ENCODE data around the gene MRPL36. TPM values are rescaled to one million over a fixed set of nuclear protein-coding genes. Genes with fewer than 3 reads are reported as not detected.

Gene MRPL36
- total and polyA plus RNA-seq, 2 of the 4 experiments (the other 2 are of a cell fraction), result 85.9 to 103 TPM

GRCh38 chr5:1824903-1825841 lies 25.5 kb upstream of the MRPL36 start:
- peaks cover 2% of the 10 kb centered on the region; the same call in 1 of the 2 replicates for H3K9me1 ChIP-seq (ENCODE audit: insufficient read depth, low read length)
- ChIA-PET CTCF (no interaction called here), POLR2A (ENCODE audit: unreplicated experiment) (no interaction called here)
- no peak overlapping the region for H3K14ac ChIP-seq (replicated peaks; ENCODE audit: low read depth, low read length)
- no peak overlapping the region for H4K91ac ChIP-seq (ENCODE audit: insufficient read depth, low read depth, low read length)
- peaks cover 26% of the 10 kb centered on the region for H3K36me3 ChIP-seq (ENCODE audit: control insufficient read depth, insufficient read depth, low read length)
- dilution Hi-C loops (cut with HindIII; ENCODE audit: low sequenced_read_pairs, unreplicated experiment) (no loop called here), intact Hi-C loops (cut with micrococcal nuclease) (no loop called here), in situ Hi-C loops (cut with MboI; ENCODE audit: low sequenced_read_pairs) (no loop called here)
- H2BK15ac ChIP-seq (ENCODE audit: low read depth, low read length), result no peak overlapping the region
- no peak overlapping the region for H3K9ac ChIP-seq (ENCODE audit: low read depth, low read length)
- H3K4me1 ChIP-seq (ENCODE audit: control insufficient read depth, insufficient read depth, low read length), result no peaks in the 10 kb centered on the region
- H3K23ac ChIP-seq (ENCODE audit: low read depth, low read length), result no peak overlapping the region
- H3K56ac ChIP-seq (ENCODE audit: extremely low read depth, insufficient read depth, low read length), result no peak overlapping the region
- H3K9me3 ChIP-seq (ENCODE audit: control insufficient read depth, insufficient read depth, low read length), result no peaks in the 10 kb centered on the region
- no peak overlapping the region for H2BK20ac ChIP-seq (ENCODE audit: low read depth, low read length)
- DNase-seq (no peak), ATAC-seq (ENCODE audit: low read depth) (no peak)
- H4K5ac ChIP-seq (ENCODE audit: low read depth, low read length), result no peak overlapping the region
- no peaks in the 10 kb centered on the region for H4K20me1 ChIP-seq (ENCODE audit: insufficient read depth, low read length)
- H3K4ac ChIP-seq (ENCODE audit: low read depth, low read length), result no peak overlapping the region
- H2AK9ac ChIP-seq (replicated peaks; ENCODE audit: low read depth, low read length, poor library complexity), result no peak overlapping the region
- 0 out of 4 replicates have a peak, but pooled peaks cover 0 to 3% of the 10 kb centered on the region in 2 experiments for H3K79me1 ChIP-seq (ENCODE audit: low read depth in 1 of 2, low read length in 2 of 2)
- no peak overlapping the region for H3K4me2 ChIP-seq (ENCODE audit: low read depth, low read length)
- H2BK5ac ChIP-seq (ENCODE audit: low read depth, low read length, poor library complexity, severe bottlenecking), result no peak overlapping the region
- H3K27me3 ChIP-seq (ENCODE audit: control insufficient read depth, insufficient read depth, low read length), result no peaks in the 10 kb centered on the region
- H2AFZ ChIP-seq (replicated peaks; ENCODE audit: low read length, poor library complexity), result no peak overlapping the region
- no peak overlapping the region for H2AK5ac ChIP-seq (ENCODE audit: low read depth, low read length)
- H3K18ac ChIP-seq (ENCODE audit: low read depth, low read length), result no peak overlapping the region
- no peak overlapping the region for H4K8ac ChIP-seq (ENCODE audit: low read depth in 2 of 2, low read length in 2 of 2)
- no peak overlapping the region for H2BK120ac ChIP-seq (ENCODE audit: low read depth, low read length)
- no peak overlapping the region for H3K4me3 ChIP-seq (ENCODE audit: insufficient read depth, low read depth, low read length)
- no TSS peak for BruUV-seq (replicated peaks)
- WGBS, 2 experiments (ENCODE audit: extremely low coverage in 2 of 2, insufficient read length in 1 of 2), result 92% methylated on average over 17 of the region's 27 CpGs; no CpG with 5 or more reads in 1 of the 2 experiments
- no peak overlapping the region for H3K27ac ChIP-seq (ENCODE audit: insufficient read depth, low read length)
- no peak for TF ChIP-seq MXI1 (IDR thresholded peaks at IDR 0.05; ENCODE audit: borderline replicate concordance, low read depth, low read length)
- no peak for TF ChIP-seq CHD1 (IDR thresholded peaks at IDR 0.05; ENCODE audit: low read depth, low read length)
- no peak for TF ChIP-seq USF2 (IDR thresholded peaks at IDR 0.05; ENCODE audit: low read depth, low read length)
- no peak for TF ChIP-seq CEBPB (IDR thresholded peaks at IDR 0.05; ENCODE audit: low read depth, low read length)
- TF ChIP-seq ELK1 (IDR thresholded peaks at IDR 0.05; ENCODE audit: borderline replicate concordance, low read depth, low read length), result no peak
- TF ChIP-seq POLR2A (IDR thresholded peaks at IDR 0.05; ENCODE audit: low read depth, low read length), result no peak
- no peak for TF ChIP-seq RAD21 (IDR thresholded peaks at IDR 0.05; ENCODE audit: low read length)
- no peak for TF ChIP-seq MAFK (IDR thresholded peaks at IDR 0.05; ENCODE audit: low read depth, low read length)
- no peak for TF ChIP-seq BHLHE40 (IDR thresholded peaks at IDR 0.05; ENCODE audit: low read depth, low read length)
- no peak for TF ChIP-seq SMC3 (IDR thresholded peaks at IDR 0.05; ENCODE audit: low read depth, low read length)
- no peak for TF ChIP-seq MAZ (IDR thresholded peaks at IDR 0.05; ENCODE audit: borderline replicate concordance, low read depth, low read length)
- no peak for TF ChIP-seq CTCF (conservative IDR thresholded peaks at IDR 0.05; ENCODE audit: low read depth, low read length)
- TF ChIP-seq RCOR1 (IDR thresholded peaks at IDR 0.05; ENCODE audit: insufficient replicate concordance, low read length), result no peak
- TF ChIP-seq FOS (IDR thresholded peaks at IDR 0.05; ENCODE audit: low read depth, low read length), result no peak
- no peak for TF ChIP-seq RFX5 (IDR thresholded peaks at IDR 0.05; ENCODE audit: low read depth, low read length)

Data from IMR-90 (cell line).